ENCODE results near the gene ELMO2. TPM values are rescaled to one million over a fixed set of nuclear protein-coding genes. Genes with fewer than 3 reads are reported as not detected.

The ELMO2 gene
- total and polyA plus RNA-seq, 9 of the 15 experiments (the other 6 are each of a cell fraction or from before 2014, with no cell fraction given) = 7.5 to 21.5 (median 15.9) TPM

GRCh38 chr20:46349742-46350056, 56.7 kb downstream of the ELMO2 start:
- FAIRE-seq (no peak), ATAC-seq (no peak), DNase-seq (ENCODE audit: extremely low read depth in 1 of 4, low spot score in 3 of 4) (no peak)
- peaks cover 24 to 35% of the 10 kb centered on the region in 2 experiments for H3K4me1 ChIP-seq (replicated peaks in 1 of 2; ENCODE audit: control insufficient read depth in 2 of 2, insufficient read depth in 2 of 2, low read length in 2 of 2)
- no peak overlapping the region for H3K4me3 ChIP-seq
- TF ChIP-seq NBN (IDR thresholded peaks at IDR 0.05; ENCODE audit: low read depth) = no peak
- no peak for TF ChIP-seq HNRNPH1 (optimal IDR thresholded peaks at IDR 0.05; ENCODE audit: low read depth, low read length)
- TF ChIP-seq ZKSCAN1 (IDR thresholded peaks at IDR 0.05; ENCODE audit: low read depth, low read length) = no peak
- TF ChIP-seq MITF (IDR thresholded peaks at IDR 0.05) = no peak
- no peak for TF ChIP-seq GTF2E2 (tag; IDR thresholded peaks at IDR 0.05)
- H3K4me2 ChIP-seq (ENCODE audit: insufficient read depth, low read length) = no peak overlapping the region
- intact Hi-C loops (cut with micrococcal nuclease) (loop anchor here (1.0 kb wide), 1 partner anchor 42 kb away; no protein-coding TSS in a partner anchor), in situ Hi-C loops (cut with MboI) (loop anchor here (10.0 kb wide), 1 partner anchor 325 kb away; no protein-coding TSS in a partner anchor)
- no peaks in the 10 kb centered on the region for H3K9me3 ChIP-seq (replicated peaks; ENCODE audit: control insufficient read depth, insufficient read depth, low read depth, low read length)
- H3K79me2 ChIP-seq (ENCODE audit: control insufficient read depth, insufficient read depth, low read length) = no peaks in the 10 kb centered on the region
- WGBS (ENCODE audit: insufficient coverage, low coverage, missing lambda C conversion rate) = 72% methylated on average over 4 of the region's 4 CpGs
- ChIA-PET CTCF (ENCODE audit: low intra/inter-chr PET ratio) (interaction anchor here (0.6 to 1.5 kb wide), 4 partner anchors 11 to 380 kb away, joined by 3 to 7 read pairs (median 4); no protein-coding TSS in a partner anchor), POLR2A (interaction anchor here (1.3 kb wide), 1 partner anchor 19 kb away, joined by 3 read pairs; no protein-coding TSS in a partner anchor)
- no TSS peak for BruUV-seq (replicated peaks)
- peaks cover 2% of the 10 kb centered on the region for H3K9me1 ChIP-seq (ENCODE audit: control insufficient read depth, insufficient read depth, low read length)
- H3K36me3 ChIP-seq (ENCODE audit: control insufficient read depth, insufficient read depth, low read length) = peaks cover 41% of the 10 kb centered on the region; the same call in 2 of the 3 replicates
- peak overlapping the region in 1 of 2 experiments; percentile 90; a peak in 2 of 4 replicates for H3K9ac ChIP-seq (ENCODE audit: insufficient read depth in 1 of 2, low read depth in 2 of 2, low read length in 2 of 2)
- peaks cover 10% of the 10 kb centered on the region for H4K20me1 ChIP-seq (replicated peaks; ENCODE audit: control insufficient read depth, insufficient read depth, low read length)
- H3K27me3 ChIP-seq (ENCODE audit: control insufficient read depth in 2 of 2, insufficient read depth in 2 of 2, low read length in 2 of 2) = no peaks in the 10 kb centered on the region
- H3K27ac ChIP-seq (ENCODE audit: extremely low read depth, low read depth, low read length) = peak overlapping the region; percentile 84
- H2AFZ ChIP-seq (ENCODE audit: low read depth, low read length) = no peak overlapping the region
